NCI-H82 treated with DMSO at 0.1 percent for 48 hours (cell line): ENCODE data around the gene C7orf57.

Experiments used
- DNase-seq: peaks from one replicate; lab custom pipeline; 2025; ENCODE audit not compliant: unreplicated experiment; lab: John Stamatoyannopoulos, UW

Gene C7orf57

GRCh38 chr7:48084727-48085432 lies 49.5 kb downstream of the C7orf57 start:
- no peak for DNase-seq

- DNase-seq = no peak
Observed at GRCh38 chr7:48085433-48085791, 50.1 kb downstream of the C7orf57 start.

GRCh38 chr7:48085942-48086341 lies 50.6 kb downstream of the C7orf57 start:
- no peak for DNase-seq

GRCh38 chr7:48087349-48087748 lies 52.0 kb downstream of the C7orf57 start:
- no peak for DNase-seq

- peak; percentile 50 for DNase-seq
Observed at GRCh38 chr7:48088559-48089045, 53.3 kb downstream of the C7orf57 start.

- DNase-seq = peak; percentile 50
Observed at GRCh38 chr7:48089046-48090003, 54.0 kb downstream of the C7orf57 start, which contains the start of gene UPP1. TSS of gene UPP1 (plus strand) at chr7:48089265. CDS start at chr7:48094784, 5,519 bp downstream.

GRCh38 chr7:48090095-48090805 lies 54.9 kb downstream of the C7orf57 start:
- no peak for DNase-seq

- no peak for DNase-seq
Observed at GRCh38 chr7:48091506-48092433, 56.4 kb downstream of the C7orf57 start.

GRCh38 chr7:48094861-48095293 lies 59.5 kb downstream of the C7orf57 start:
- DNase-seq = no peak

- no peak for DNase-seq
Observed at GRCh38 chr7:48096273-48096672, 60.9 kb downstream of the C7orf57 start.

- no peak for DNase-seq
Observed at GRCh38 chr7:48097521-48098231, 62.3 kb downstream of the C7orf57 start.

- DNase-seq = no peak
Observed at GRCh38 chr7:48098846-48099245, 63.5 kb downstream of the C7orf57 start.

- no peak for DNase-seq
Observed at GRCh38 chr7:48099781-48100180, 64.4 kb downstream of the C7orf57 start.

- no peak for DNase-seq
Observed at GRCh38 chr7:48101352-48101751, 66.0 kb downstream of the C7orf57 start.

GRCh38 chr7:48101968-48102367 lies 66.6 kb downstream of the C7orf57 start:
- DNase-seq = no peak

GRCh38 chr7:48102530-48102929 lies 67.2 kb downstream of the C7orf57 start:
- DNase-seq = no peak

GRCh38 chr7:48105045-48105444 lies 69.7 kb downstream of the C7orf57 start:
- no peak for DNase-seq

GRCh38 chr7:48106906-48107659 lies 71.7 kb downstream of the C7orf57 start:
- DNase-seq = no peak
